ENCODE results near the gene FAM83F.

Gene FAM83F

DNA sequence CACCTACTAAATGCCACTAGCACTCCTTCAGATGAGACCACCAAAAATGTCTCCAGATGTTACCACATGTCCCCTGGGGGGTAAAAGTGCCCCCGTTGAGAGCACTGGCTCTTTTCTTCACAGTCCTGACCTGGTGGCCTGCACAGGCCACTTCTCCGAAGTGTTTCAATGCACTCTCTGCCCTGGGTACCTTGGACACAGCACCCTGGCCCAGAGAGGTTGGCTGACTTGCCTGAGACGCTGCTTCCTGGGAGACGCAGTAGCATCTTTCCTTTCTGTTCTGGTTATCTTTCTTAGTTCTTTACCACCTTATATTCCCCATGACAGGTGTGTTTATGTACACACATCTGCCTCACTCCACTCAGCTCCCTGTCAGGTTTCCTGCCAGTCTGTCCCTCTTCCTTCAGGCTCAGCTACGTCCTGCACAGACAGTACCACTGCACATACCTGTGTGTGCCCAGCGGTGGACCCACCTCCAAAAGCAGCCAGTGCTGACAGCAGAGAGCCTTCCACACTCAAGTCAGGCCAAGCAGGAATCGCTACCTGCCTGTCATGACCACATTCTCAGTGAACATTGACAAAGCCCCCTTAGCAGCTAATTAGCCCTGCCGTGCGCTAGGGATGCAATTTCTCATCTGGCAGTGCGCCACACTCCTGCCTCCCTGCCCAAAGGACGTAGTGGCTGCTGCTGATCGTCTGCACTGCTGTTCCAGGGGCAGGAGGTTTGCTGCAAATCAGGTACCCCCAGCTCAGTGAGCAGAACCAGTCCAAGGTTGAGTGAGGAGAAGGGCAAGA is 39.0 kb downstream of the FAM83F start:
- Histone ChIP-seq H3K4me3 (ENCODE audit: control insufficient read depth in 1 of 7, extremely low read depth in 1 of 7, insufficient read depth in 4 of 7, low read depth in 2 of 7, low read length in 6 of 7) (no peak overlapping the region), H3K4me1 (ENCODE audit: control extremely low read depth in 1 of 4, control insufficient read depth in 4 of 4, insufficient read depth in 4 of 4, low read length in 3 of 4) (peaks cover 0 to 22% (median 12%) of the 10 kb centered on the region in 4 experiments), H3K27me3 (replicated peaks in 2 of 5; ENCODE audit: control insufficient read depth in 4 of 5, insufficient read depth in 5 of 5, low read length in 4 of 5) (no peaks in the 10 kb centered on the region), H3K36me3 (ENCODE audit: control insufficient read depth in 4 of 4, insufficient read depth in 4 of 4, low read length in 3 of 4) (no peaks in the 10 kb centered on the region), H3K27ac (ENCODE audit: insufficient read depth in 1 of 2, low read depth in 1 of 2, low read length in 2 of 2, poor library complexity in 1 of 2, severe bottlenecking in 2 of 2) (no peak overlapping the region), H3K9me3 (ENCODE audit: control extremely low read depth in 1 of 5, control insufficient read depth in 4 of 5, insufficient read depth in 2 of 5, low read depth in 1 of 5, low read length in 4 of 5) (no peaks in the 10 kb centered on the region)
- POLR2A ChIA-PET, result no interaction called here
- WGBS (ENCODE audit: insufficient coverage), result 95% methylated on average over 12 of the region's 12 CpGs
- CTCF ChIA-PET, result interaction anchor here (0.8 to 5.2 kb wide), 8 partner anchors 9 to 499 kb away, joined by 3 to 36 read pairs (median 4); no protein-coding TSS in a partner anchor
- no peak for DNase-seq

DNA sequence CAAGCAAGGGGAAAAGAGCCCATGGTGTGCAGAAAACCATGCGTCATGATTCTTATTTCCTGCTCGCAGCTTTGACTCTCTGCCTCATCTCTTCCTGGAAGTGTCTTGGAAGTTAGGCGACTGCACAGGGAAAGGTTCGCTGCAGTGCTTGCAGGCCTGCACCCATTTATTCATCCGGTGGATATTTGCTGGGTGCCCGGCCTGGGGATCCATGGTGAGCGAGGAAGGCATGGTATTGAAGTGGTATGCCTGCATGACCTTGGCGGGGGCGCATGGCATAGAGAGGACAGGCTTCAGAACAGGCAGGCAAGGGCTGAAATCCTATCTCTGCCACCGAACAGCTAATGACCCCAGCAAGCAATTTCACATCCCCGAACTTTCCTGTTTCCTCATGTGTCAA is 40.6 kb downstream of the FAM83F start:
- Histone ChIP-seq H3K27me3 (replicated peaks in 2 of 5; ENCODE audit: control insufficient read depth in 4 of 5, insufficient read depth in 5 of 5, low read length in 4 of 5) (no peaks in the 10 kb centered on the region), H3K9me3 (ENCODE audit: control extremely low read depth in 1 of 5, control insufficient read depth in 4 of 5, insufficient read depth in 2 of 5, low read depth in 1 of 5, low read length in 4 of 5) (no peaks in the 10 kb centered on the region), H3K27ac (ENCODE audit: insufficient read depth in 1 of 2, low read depth in 1 of 2, low read length in 2 of 2, poor library complexity in 1 of 2, severe bottlenecking in 2 of 2) (no peak overlapping the region), H3K36me3 (ENCODE audit: control insufficient read depth in 4 of 4, insufficient read depth in 4 of 4, low read length in 3 of 4) (no peaks in the 10 kb centered on the region), H3K4me1 (ENCODE audit: control extremely low read depth in 1 of 4, control insufficient read depth in 4 of 4, insufficient read depth in 4 of 4, low read length in 3 of 4) (peaks cover 0 to 37% (median 18%) of the 10 kb centered on the region in 4 experiments), H3K4me3 (ENCODE audit: control insufficient read depth in 1 of 7, extremely low read depth in 1 of 7, insufficient read depth in 4 of 7, low read depth in 2 of 7, low read length in 6 of 7) (no peak overlapping the region)
- no peak for DNase-seq
- POLR2A ChIA-PET, result no interaction called here
- WGBS (ENCODE audit: insufficient coverage), result 96% methylated on average over 11 of the region's 11 CpGs
- CTCF ChIA-PET, result interaction anchor here (0.9 to 5.2 kb wide), 15 partner anchors 10 to 533 kb away, joined by 3 to 36 read pairs (median 3); partner anchors contain the start of gene MIEF1

DNA sequence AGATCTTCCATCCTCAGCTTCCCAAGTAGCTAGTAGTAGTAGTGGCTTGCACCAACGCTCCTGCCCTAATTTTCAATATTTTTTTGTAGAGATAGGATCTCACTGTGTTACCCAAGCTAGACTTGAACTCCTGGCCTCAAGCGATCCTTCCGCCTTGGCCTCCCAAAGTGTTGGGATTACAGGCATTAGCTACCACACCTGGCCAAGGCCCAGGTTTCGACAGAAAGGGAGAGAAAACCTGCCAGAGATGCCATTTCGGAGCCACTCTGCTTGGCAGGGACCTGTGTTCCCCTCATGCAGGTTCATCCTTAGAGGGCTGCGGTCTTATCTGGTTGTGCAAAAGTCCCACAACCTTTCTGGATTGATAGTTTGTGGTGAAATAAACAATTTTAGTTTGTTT is 41.4 kb downstream of the FAM83F start:
- Histone ChIP-seq H3K9me3 (ENCODE audit: control extremely low read depth in 1 of 5, control insufficient read depth in 4 of 5, insufficient read depth in 2 of 5, low read depth in 1 of 5, low read length in 4 of 5) (no peaks in the 10 kb centered on the region), H3K36me3 (ENCODE audit: control insufficient read depth in 4 of 4, insufficient read depth in 4 of 4, low read length in 3 of 4) (no peaks in the 10 kb centered on the region), H3K4me3 (ENCODE audit: control insufficient read depth in 1 of 7, extremely low read depth in 1 of 7, insufficient read depth in 4 of 7, low read depth in 2 of 7, low read length in 6 of 7) (no peak overlapping the region), H3K27ac (ENCODE audit: insufficient read depth in 1 of 2, low read depth in 1 of 2, low read length in 2 of 2, poor library complexity in 1 of 2, severe bottlenecking in 2 of 2) (no peak overlapping the region), H3K27me3 (replicated peaks in 2 of 5; ENCODE audit: control insufficient read depth in 4 of 5, insufficient read depth in 5 of 5, low read length in 4 of 5) (no peaks in the 10 kb centered on the region), H3K4me1 (ENCODE audit: control extremely low read depth in 1 of 4, control insufficient read depth in 4 of 4, insufficient read depth in 4 of 4, low read length in 3 of 4) (peaks cover under 1 to 37% (median 20%) of the 10 kb centered on the region in 4 experiments)
- 83% methylated on average over 5 of the region's 6 CpGs for WGBS (ENCODE audit: insufficient coverage)
- POLR2A ChIA-PET, result no interaction called here
- CTCF ChIA-PET, result interaction anchor here (0.7 to 5.2 kb wide), 18 partner anchors 8 to 540 kb away, joined by 3 to 36 read pairs (median 4); partner anchors contain the start of gene MIEF1
- no peak for DNase-seq

DNA sequence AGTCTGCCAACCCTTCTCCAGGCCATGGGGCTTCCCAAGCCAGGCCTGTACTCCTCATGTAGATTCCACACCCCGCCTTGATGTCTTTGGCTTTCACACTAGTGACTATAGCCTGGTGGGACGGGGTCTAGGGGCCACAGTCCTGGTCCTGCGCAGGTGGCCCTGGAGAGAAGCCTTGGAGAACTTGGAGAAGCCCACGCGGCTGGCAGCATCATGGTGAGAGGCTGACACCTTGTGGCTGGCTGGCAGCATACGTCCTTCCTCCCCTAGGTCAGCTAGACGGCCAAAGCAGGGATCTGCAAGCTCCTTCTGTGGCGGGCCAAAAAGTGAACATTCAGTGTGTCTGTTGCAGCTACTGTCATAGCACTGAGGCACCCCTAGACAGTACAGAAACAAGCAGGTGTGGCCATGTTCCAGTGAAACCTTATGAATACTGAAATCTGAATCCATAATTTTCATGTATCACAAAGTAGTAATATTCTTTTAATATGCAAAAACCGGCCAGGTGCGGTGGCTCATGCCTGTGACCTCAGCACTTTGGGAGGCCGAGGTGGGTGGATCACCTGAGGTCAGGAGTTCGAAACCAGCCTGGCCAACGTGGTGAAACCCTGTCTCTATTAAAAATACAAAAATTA is 42.0 kb downstream of the FAM83F start:
- H3K36me3 ChIP-seq (ENCODE audit: control insufficient read depth in 4 of 4, insufficient read depth in 4 of 4, low read length in 3 of 4), result no peaks in the 10 kb centered on the region
- peak; percentile 79 to 84 (median 80) for DNase-seq
- H3K4me1 ChIP-seq (ENCODE audit: control extremely low read depth in 1 of 4, control insufficient read depth in 4 of 4, insufficient read depth in 4 of 4, low read length in 3 of 4), result peaks cover 6 to 40% (median 24%) of the 10 kb centered on the region in 4 experiments
- H3K9me3 ChIP-seq (ENCODE audit: control extremely low read depth in 1 of 5, control insufficient read depth in 4 of 5, insufficient read depth in 2 of 5, low read depth in 1 of 5, low read length in 4 of 5), result no peaks in the 10 kb centered on the region
- POLR2A ChIA-PET, result no interaction called here
- H3K27me3 ChIP-seq (replicated peaks in 2 of 5; ENCODE audit: control insufficient read depth in 4 of 5, insufficient read depth in 5 of 5, low read length in 4 of 5), result no peaks in the 10 kb centered on the region
- no peak overlapping the region for H3K27ac ChIP-seq (ENCODE audit: insufficient read depth in 1 of 2, low read depth in 1 of 2, low read length in 2 of 2, poor library complexity in 1 of 2, severe bottlenecking in 2 of 2)
- CTCF ChIA-PET, result interaction anchor here (0.7 to 5.2 kb wide), 18 partner anchors 8 to 540 kb away, joined by 3 to 36 read pairs (median 4); no protein-coding TSS in a partner anchor
- H3K4me3 ChIP-seq (ENCODE audit: control insufficient read depth in 1 of 7, extremely low read depth in 1 of 7, insufficient read depth in 4 of 7, low read depth in 2 of 7, low read length in 6 of 7), result no peak overlapping the region
- 40% methylated on average over 13 of the region's 13 CpGs for WGBS (ENCODE audit: insufficient coverage)

DNA sequence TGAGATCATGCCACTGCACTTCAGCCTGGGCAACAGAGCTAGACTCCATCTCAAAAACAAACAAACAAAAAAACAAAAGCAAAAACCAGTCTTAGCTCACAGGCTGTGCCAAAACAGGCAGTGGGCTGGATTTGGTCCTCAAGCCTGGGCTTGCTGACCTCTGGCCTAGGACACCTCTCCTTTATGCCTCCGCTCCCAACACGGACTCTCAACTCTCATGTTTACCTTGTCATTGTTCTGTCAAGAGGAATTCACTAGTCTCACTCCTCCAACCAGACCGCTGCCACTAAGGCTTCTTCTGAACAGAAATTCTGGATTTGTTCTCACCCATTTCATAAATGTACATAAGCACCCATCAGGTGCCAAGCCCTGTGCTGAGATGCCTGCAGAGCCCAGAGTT is 42.6 kb downstream of the FAM83F start:
- Histone ChIP-seq H3K27ac (ENCODE audit: insufficient read depth in 1 of 2, low read depth in 1 of 2, low read length in 2 of 2, poor library complexity in 1 of 2, severe bottlenecking in 2 of 2) (no peak overlapping the region), H3K9me3 (ENCODE audit: control extremely low read depth in 1 of 5, control insufficient read depth in 4 of 5, insufficient read depth in 2 of 5, low read depth in 1 of 5, low read length in 4 of 5) (no peaks in the 10 kb centered on the region), H3K4me1 (ENCODE audit: control extremely low read depth in 1 of 4, control insufficient read depth in 4 of 4, insufficient read depth in 4 of 4, low read length in 3 of 4) (peaks cover 6 to 43% (median 25%) of the 10 kb centered on the region in 4 experiments), H3K4me3 (ENCODE audit: control insufficient read depth in 1 of 7, extremely low read depth in 1 of 7, insufficient read depth in 4 of 7, low read depth in 2 of 7, low read length in 6 of 7) (no peak overlapping the region), H3K27me3 (replicated peaks in 2 of 5; ENCODE audit: control insufficient read depth in 4 of 5, insufficient read depth in 5 of 5, low read length in 4 of 5) (no peaks in the 10 kb centered on the region), H3K36me3 (ENCODE audit: control insufficient read depth in 4 of 4, insufficient read depth in 4 of 4, low read length in 3 of 4) (no peaks in the 10 kb centered on the region)
- CTCF ChIA-PET, result interaction anchor here (0.7 to 5.2 kb wide), 15 partner anchors 9 to 541 kb away, joined by 3 to 36 read pairs (median 4); no protein-coding TSS in a partner anchor
- POLR2A ChIA-PET, result no interaction called here
- 97% methylated on average over 3 of the region's 3 CpGs for WGBS (ENCODE audit: insufficient coverage)
- no peak for DNase-seq

DNA sequence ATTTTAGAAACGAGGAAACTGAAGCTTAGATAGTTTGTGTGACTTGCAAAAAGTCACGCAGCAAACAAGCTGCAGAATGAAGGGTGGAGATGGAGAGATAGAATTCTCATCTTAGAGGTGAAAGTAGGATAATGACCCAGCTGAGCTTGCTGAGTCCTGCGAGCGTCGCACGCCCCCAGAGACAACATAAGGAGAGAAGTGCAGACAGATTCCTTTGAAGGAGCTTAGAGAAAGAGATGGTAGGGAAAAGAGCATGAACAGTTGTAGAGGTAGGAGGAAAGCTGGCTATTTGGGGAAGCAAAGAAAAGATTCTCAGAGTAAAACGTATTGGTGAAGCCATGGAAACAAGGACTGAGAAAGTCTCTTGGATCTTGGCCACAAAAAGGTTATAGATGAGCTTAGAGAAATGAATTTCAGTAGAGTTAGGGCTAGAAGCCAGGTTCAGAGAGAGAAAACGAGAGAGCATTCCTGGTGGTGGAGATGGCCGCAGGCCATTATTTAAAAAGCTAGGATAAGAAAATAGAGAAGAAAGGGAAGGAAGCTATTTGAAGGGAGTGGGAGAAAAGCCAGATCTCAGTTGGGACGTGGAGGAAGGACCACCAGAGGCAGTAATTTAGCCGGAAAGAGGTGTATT is 44.8 kb downstream of the FAM83F start:
- Histone ChIP-seq H3K4me3 (ENCODE audit: control insufficient read depth in 1 of 7, extremely low read depth in 1 of 7, insufficient read depth in 4 of 7, low read depth in 2 of 7, low read length in 6 of 7) (peak overlapping the region in 1 of 7 experiments; percentile 8), H3K9me3 (ENCODE audit: control extremely low read depth in 1 of 5, control insufficient read depth in 4 of 5, insufficient read depth in 2 of 5, low read depth in 1 of 5, low read length in 4 of 5) (no peaks in the 10 kb centered on the region), H3K27ac (ENCODE audit: insufficient read depth in 1 of 2, low read depth in 1 of 2, low read length in 2 of 2, poor library complexity in 1 of 2, severe bottlenecking in 2 of 2) (peak overlapping the region in 1 of 2 experiments; percentile 74), H3K4me1 (ENCODE audit: control extremely low read depth in 1 of 4, control insufficient read depth in 4 of 4, insufficient read depth in 4 of 4, low read length in 3 of 4) (peaks cover 6 to 54% (median 35%) of the 10 kb centered on the region in 4 experiments), H3K27me3 (replicated peaks in 2 of 5; ENCODE audit: control insufficient read depth in 4 of 5, insufficient read depth in 5 of 5, low read length in 4 of 5) (no peaks in the 10 kb centered on the region), H3K36me3 (ENCODE audit: control insufficient read depth in 4 of 4, insufficient read depth in 4 of 4, low read length in 3 of 4) (no peaks in the 10 kb centered on the region)
- ChIA-PET CTCF (interaction anchor here (0.7 to 3.3 kb wide), 14 partner anchors 11 to 549 kb away, joined by 3 to 24 read pairs (median 3); no protein-coding TSS in a partner anchor), POLR2A (interaction anchor here (0.6 kb wide), 1 partner anchor 353 kb away, joined by 4 read pairs; no protein-coding TSS in a partner anchor)
- DNase-seq, result no peak
- 75% methylated on average over 10 of the region's 11 CpGs for WGBS (ENCODE audit: insufficient coverage)

Measured in common myeloid progenitor, CD34-positive (primary cell).